OCI-LY3 (cell line): ENCODE data around the gene SERPINB5.
A peak's percentile ranks its signal among the peaks of the same experiment; 100 is the strongest.

Experiments
- H2AFZ ChIP-seq: fragments of 200-600, 300-600 bp; shearing (Covaris generic); 2 replicates; pipeline ENCODE4 v1.6.0; 2014; ENCODE audit warnings: antibody characterized with exemption, low read depth, low read length
- H3K27ac ChIP-seq: fragments of 200-600, 300-600 bp; sonication (generic); 2 replicates; pipeline ENCODE4 v1.5.1; 2014; ENCODE audit warnings: mild to moderate bottlenecking, low read length, moderate library complexity, mixed read lengths
- H3K27me3 ChIP-seq: fragments of 200-600, 300-600 bp; sonication (generic); 2 replicates; pipeline ENCODE4 v1.6.1; 2014; ENCODE audit warnings: low read depth, low read length, mixed read lengths
- H3K36me3 ChIP-seq: fragments of 200-600, 300-600 bp; sonication (generic); replicated peaks from 2 replicates; pipeline ENCODE3; 2014; ENCODE audit warnings: low read depth, low read length, mixed read lengths
- H3K4me1 ChIP-seq: fragments of 300-600, 200-600 bp; sonication (generic); 2 replicates; pipeline ENCODE4 v1.6.1; 2014; ENCODE audit warnings: low read length, mixed read lengths
- H3K4me2 ChIP-seq: fragments of 200-600, 300-600 bp; sonication (generic); 2 replicates; pipeline ENCODE4 v1.6.1; 2014; ENCODE audit warnings: low read length, mixed read lengths
- H3K4me3 ChIP-seq: fragments of 300-600, 200-600 bp; sonication (generic); 2 replicates; pipeline ENCODE4 v1.5.1; 2014; ENCODE audit warnings: antibody characterized with exemption, mild to moderate bottlenecking, low read length, moderate library complexity
- H3K79me2 ChIP-seq: fragments of 300-600, 200-600 bp; shearing (Covaris generic); 2 replicates; pipeline ENCODE4 v1.6.1; 2014; ENCODE audit warnings: mild to moderate bottlenecking, low read length, mixed read lengths
- H3K9ac ChIP-seq: fragments of 300-600, 200-600 bp; shearing (Covaris generic); 2 replicates; pipeline ENCODE4 v1.6.0; 2014; ENCODE audit warnings: mild to moderate bottlenecking, low read length, moderate library complexity
- H3K9me3 ChIP-seq: fragments of 200-600, 300-600 bp; shearing (Covaris generic); 2 replicates; pipeline ENCODE4 v1.6.1; 2014; ENCODE audit warnings: low read length, mixed read lengths; ENCODE audit not compliant: insufficient read depth
- H4K20me1 ChIP-seq: fragments of 200-600, 300-600 bp; sonication (generic); 2 replicates; pipeline ENCODE4 v1.6.1; 2016; ENCODE audit warnings: low read length, mixed read lengths; ENCODE audit not compliant: insufficient read depth
- EZH2phosphoT487 ChIP-seq: fragments of 200-600 bp; shearing (Covaris generic); IDR thresholded peaks from 2 replicates; pipeline ENCODE4 v1.6.1; 2018; ENCODE audit warnings: antibody characterized with exemption, mixed run types, low read depth
- TF ChIP-seq, protein P1 (sequence below): fragments of 200-600, 300-600 bp; sonication (generic); IDR thresholded peaks from 2 replicates; pipeline ENCODE4 v1.5.1; 2014; ENCODE audit warnings: antibody characterized with exemption, low read length, low read depth

SERPINB5 gene

GRCh38 chr18:63440881-63441280 lies 35.9 kb upstream of the SERPINB5 start:
- Histone ChIP-seq H3K27ac (no peak overlapping the region), H3K9me3 (no peaks in the 10 kb centered on the region), H2AFZ (no peak overlapping the region), H3K27me3 (peaks cover 12% of the 10 kb centered on the region), H3K36me3 (no peaks in the 10 kb centered on the region), H3K9ac (no peak overlapping the region), H3K4me2 (peak overlapping the region; percentile 66), H3K79me2 (no peaks in the 10 kb centered on the region), H3K4me1 (peaks cover 41% of the 10 kb centered on the region), H4K20me1 (no peaks in the 10 kb centered on the region), H3K4me3 (peak overlapping the region; percentile 57)
- TF ChIP-seq, protein P1, sequence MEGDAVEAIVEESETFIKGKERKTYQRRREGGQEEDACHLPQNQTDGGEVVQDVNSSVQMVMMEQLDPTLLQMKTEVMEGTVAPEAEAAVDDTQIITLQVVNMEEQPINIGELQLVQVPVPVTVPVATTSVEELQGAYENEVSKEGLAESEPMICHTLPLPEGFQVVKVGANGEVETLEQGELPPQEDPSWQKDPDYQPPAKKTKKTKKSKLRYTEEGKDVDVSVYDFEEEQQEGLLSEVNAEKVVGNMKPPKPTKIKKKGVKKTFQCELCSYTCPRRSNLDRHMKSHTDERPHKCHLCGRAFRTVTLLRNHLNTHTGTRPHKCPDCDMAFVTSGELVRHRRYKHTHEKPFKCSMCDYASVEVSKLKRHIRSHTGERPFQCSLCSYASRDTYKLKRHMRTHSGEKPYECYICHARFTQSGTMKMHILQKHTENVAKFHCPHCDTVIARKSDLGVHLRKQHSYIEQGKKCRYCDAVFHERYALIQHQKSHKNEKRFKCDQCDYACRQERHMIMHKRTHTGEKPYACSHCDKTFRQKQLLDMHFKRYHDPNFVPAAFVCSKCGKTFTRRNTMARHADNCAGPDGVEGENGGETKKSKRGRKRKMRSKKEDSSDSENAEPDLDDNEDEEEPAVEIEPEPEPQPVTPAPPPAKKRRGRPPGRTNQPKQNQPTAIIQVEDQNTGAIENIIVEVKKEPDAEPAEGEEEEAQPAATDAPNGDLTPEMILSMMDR, result no peak
- no peak for TF ChIP-seq EZH2phosphoT487

DNA sequence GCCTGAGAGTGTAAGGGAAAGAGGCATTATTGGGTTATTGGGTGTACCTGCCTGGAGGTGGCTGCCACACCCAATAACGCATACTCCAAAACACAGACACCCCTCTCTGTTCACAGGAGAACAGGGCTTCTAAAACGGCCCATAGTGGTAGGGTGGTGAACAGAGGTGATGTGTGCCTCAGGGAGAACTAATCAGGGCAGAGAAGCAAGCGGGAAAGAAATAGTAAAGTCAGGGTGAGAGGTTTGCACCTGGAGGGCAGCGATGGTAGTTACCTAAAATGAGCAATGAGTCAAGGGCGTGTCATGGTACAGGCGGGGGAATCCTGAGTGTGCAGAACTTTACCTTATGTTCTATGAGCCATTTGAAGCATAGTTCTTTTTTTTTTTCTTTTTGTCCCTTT lies 32.9 kb upstream of the SERPINB5 start:
- no peak overlapping the region for H3K4me3 ChIP-seq
- no peaks in the 10 kb centered on the region for H3K79me2 ChIP-seq
- no peaks in the 10 kb centered on the region for H4K20me1 ChIP-seq
- peaks cover 8% of the 10 kb centered on the region for H3K27me3 ChIP-seq
- TF ChIP-seq, protein P1, result no peak
- TF ChIP-seq EZH2phosphoT487, result no peak
- no peak overlapping the region for H3K4me2 ChIP-seq
- no peak overlapping the region for H3K27ac ChIP-seq
- no peaks in the 10 kb centered on the region for H3K9me3 ChIP-seq
- no peaks in the 10 kb centered on the region for H3K36me3 ChIP-seq
- peaks cover 33% of the 10 kb centered on the region for H3K4me1 ChIP-seq
- H3K9ac ChIP-seq, result no peak overlapping the region
- H2AFZ ChIP-seq, result no peak overlapping the region

GRCh38 chr18:63444580-63444979 lies 32.2 kb upstream of the SERPINB5 start:
- Histone ChIP-seq H3K27ac (no peak overlapping the region), H3K79me2 (no peaks in the 10 kb centered on the region), H3K9ac (no peak overlapping the region), H3K27me3 (peaks cover 8% of the 10 kb centered on the region), H2AFZ (peak overlapping the region; percentile 42), H4K20me1 (no peaks in the 10 kb centered on the region), H3K9me3 (no peaks in the 10 kb centered on the region), H3K36me3 (no peaks in the 10 kb centered on the region), H3K4me2 (peak overlapping the region; percentile 19), H3K4me1 (peaks cover 27% of the 10 kb centered on the region), H3K4me3 (no peak overlapping the region)
- TF ChIP-seq, protein P1, result no peak
- no peak for TF ChIP-seq EZH2phosphoT487

DNA sequence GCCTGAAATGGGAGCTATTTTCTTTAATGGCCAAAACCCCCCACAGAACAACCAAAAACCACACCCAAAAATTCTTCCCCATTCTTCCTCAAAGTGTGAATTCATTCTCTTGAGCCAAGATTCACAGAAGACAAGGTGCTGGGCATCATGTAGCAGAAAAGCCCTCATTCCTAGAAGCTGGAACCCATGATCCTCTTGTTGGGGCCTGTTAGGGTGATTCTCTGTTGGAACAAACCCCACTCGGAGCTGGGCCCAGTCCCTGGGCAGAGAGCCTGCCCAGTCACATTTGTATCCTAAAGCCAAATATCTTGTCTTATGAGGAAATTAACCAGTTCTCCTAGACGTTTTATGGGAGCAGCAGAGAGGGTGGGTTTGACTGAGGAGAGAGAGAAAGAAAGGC lies 31.7 kb upstream of the SERPINB5 start:
- H3K27me3 ChIP-seq, result peaks cover 8% of the 10 kb centered on the region
- no peak overlapping the region for H3K9ac ChIP-seq
- no peaks in the 10 kb centered on the region for H4K20me1 ChIP-seq
- H3K27ac ChIP-seq, result no peak overlapping the region
- H3K9me3 ChIP-seq, result no peaks in the 10 kb centered on the region
- TF ChIP-seq EZH2phosphoT487, result no peak
- TF ChIP-seq, protein P1, result no peak
- H3K4me1 ChIP-seq, result peaks cover 24% of the 10 kb centered on the region
- peak overlapping the region; percentile 42 for H2AFZ ChIP-seq
- no peaks in the 10 kb centered on the region for H3K36me3 ChIP-seq
- peak overlapping the region; percentile 19; the same call in 1 of the 2 replicates for H3K4me2 ChIP-seq
- no peaks in the 10 kb centered on the region for H3K79me2 ChIP-seq
- no peak overlapping the region for H3K4me3 ChIP-seq
